Panc1 (cell line): ENCODE data around the gene CD99.

Source experiments
- CTCF ChIP-seq: fragments of 450-650 bp; IDR thresholded peaks from 2 replicates; pipeline ENCODE4 v1.5.1; 2017; ENCODE audit warnings: mild to moderate bottlenecking
- REST ChIP-seq, 2 experiments: IDR thresholded peaks; 2 replicates each; pipeline ENCODE4 v1.6.1; 2011 to 2012; ENCODE audit warnings: low read depth in 2 of 2, control low read depth in 1 of 2, low read length in 1 of 2, mild to moderate bottlenecking in 1 of 2, moderate library complexity in 1 of 2; ENCODE audit not compliant: insufficient read depth in 1 of 2

- TF ChIP-seq CTCF (no peak), REST (IDR thresholded peaks at IDR 0.05; ENCODE audit: insufficient read depth in 1 of 2, low read depth in 2 of 2, low read length in 1 of 2) (no peak)
Observed at GRCh38 chrX:2717312-2717711, 26.2 kb downstream of the CD99 start.
